Measurements from ENCODE around the gene TRAPPC14.
"Not testable (repeated sequence)": the region's sequence is repeated elsewhere in the genome, so short reads cannot be mapped to it uniquely, and the experiment has no call there.

Gene TRAPPC14

DNA sequence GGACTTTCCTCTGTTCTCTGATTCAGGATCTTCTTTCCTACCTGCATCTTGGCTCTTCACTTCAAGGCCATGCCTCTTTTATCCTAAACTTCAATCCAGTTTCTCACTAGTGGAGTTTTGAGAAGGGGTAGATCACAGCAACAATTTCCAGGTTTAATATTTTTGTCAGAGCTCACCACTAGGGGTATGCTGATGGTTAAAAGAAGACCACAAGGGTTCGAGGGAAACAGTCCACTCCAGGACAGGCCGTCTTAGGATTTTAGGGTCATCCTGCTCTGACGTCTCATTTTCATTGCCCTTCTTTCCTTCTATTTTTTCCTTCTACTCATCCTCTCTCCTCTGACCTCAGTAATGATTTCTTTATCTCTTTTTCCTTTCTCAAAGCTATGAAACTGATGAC lies 30.5 kb upstream of the TRAPPC14 start:
- CTCF ChIA-PET = interaction anchor here (0.7 to 3.1 kb wide), 10 partner anchors 16 to 179 kb away, joined by 3 to 22 read pairs (median 5); partner anchors contain the start of gene GAL3ST4
- H3K27ac ChIP-seq (ENCODE audit: extremely low read depth, low read depth, low read length) = no peak overlapping the region

DNA sequence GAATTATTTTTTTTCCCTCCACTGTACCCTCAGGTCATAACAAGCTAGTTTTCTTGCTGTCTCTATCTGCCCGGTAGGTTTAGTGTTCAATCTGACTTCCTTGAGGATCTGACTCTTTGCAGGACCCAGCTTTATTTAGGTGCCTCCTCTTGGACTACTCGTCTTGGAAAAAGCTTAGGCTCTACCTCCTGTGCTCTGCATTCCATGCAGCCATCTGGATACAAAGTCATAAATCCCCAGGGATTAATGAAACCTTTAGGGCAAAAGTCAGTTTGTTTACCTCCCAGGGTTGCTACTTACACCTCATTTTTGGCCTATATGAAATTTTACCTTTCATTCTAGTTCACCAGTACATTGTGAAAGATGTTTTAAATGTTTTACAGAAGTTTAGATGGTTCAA lies 27.2 kb upstream of the TRAPPC14 start:
- Histone ChIP-seq H3K27ac (ENCODE audit: extremely low read depth, low read depth, low read length) (no peak overlapping the region), H3K4me3 (ENCODE audit: low read depth, low read length) (no peak overlapping the region), H3K36me3 (ENCODE audit: control insufficient read depth in 2 of 2, insufficient read depth in 1 of 2, low read length in 2 of 2) (no peaks in the 10 kb centered on the region), H3K4me1 (ENCODE audit: control insufficient read depth, insufficient read depth, low read length) (no peaks in the 10 kb centered on the region), H3K9me3 (ENCODE audit: control insufficient read depth, insufficient read depth, low read depth, low read length) (no peaks in the 10 kb centered on the region)
- CTCF ChIA-PET = interaction anchor here (0.6 to 2.4 kb wide), 4 partner anchors 10 to 214 kb away, joined by 3 to 12 read pairs (median 4); no protein-coding TSS in a partner anchor
- TF ChIP-seq BCL11A (tag by site-specific recombination; IDR thresholded peaks at IDR 0.05; ENCODE audit: low read depth) (no peak), ZNF169 (tag by site-specific recombination; IDR thresholded peaks at IDR 0.05) (no peak), WT1 (tag by site-specific recombination; IDR thresholded peaks at IDR 0.05) (no peak), ZBTB7A (tag by site-specific recombination; IDR thresholded peaks at IDR 0.05; ENCODE audit: low read depth) (no peak), ZNF121 (tag by site-specific recombination; IDR thresholded peaks at IDR 0.05) (no peak)
- TF ChIP-seq, protein P1, sequence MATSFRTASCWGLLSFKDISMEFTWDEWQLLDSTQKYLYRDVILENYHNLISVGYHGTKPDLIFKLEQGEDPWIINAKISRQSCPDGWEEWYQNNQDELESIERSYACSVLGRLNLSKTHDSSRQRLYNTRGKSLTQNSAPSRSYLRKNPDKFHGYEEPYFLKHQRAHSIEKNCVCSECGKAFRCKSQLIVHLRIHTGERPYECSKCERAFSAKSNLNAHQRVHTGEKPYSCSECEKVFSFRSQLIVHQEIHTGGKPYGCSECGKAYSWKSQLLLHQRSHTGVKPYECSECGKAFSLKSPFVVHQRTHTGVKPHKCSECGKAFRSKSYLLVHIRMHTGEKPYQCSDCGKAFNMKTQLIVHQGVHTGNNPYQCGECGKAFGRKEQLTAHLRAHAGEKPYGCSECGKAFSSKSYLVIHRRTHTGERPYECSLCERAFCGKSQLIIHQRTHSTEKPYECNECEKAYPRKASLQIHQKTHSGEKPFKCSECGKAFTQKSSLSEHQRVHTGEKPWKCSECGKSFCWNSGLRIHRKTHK (tag by site-specific recombination; IDR thresholded peaks at IDR 0.05) = no peak
- POLR2A ChIA-PET = no interaction called here

More for the DNA sequence above, 30.5 kb upstream of the TRAPPC14 start:
- no peaks in the 10 kb centered on the region for H3K36me3 ChIP-seq (ENCODE audit: control insufficient read depth in 2 of 2, insufficient read depth in 1 of 2, low read length in 2 of 2)
- H3K4me1 ChIP-seq (ENCODE audit: control insufficient read depth, insufficient read depth, low read length) = no peaks in the 10 kb centered on the region
- H3K4me3 ChIP-seq (ENCODE audit: low read depth, low read length) = no peak overlapping the region
- POLR2A ChIA-PET = interaction anchor here (0.5 kb wide), 1 partner anchor 55 kb away, joined by 4 read pairs; no protein-coding TSS in a partner anchor
- TF ChIP-seq, protein P2, sequence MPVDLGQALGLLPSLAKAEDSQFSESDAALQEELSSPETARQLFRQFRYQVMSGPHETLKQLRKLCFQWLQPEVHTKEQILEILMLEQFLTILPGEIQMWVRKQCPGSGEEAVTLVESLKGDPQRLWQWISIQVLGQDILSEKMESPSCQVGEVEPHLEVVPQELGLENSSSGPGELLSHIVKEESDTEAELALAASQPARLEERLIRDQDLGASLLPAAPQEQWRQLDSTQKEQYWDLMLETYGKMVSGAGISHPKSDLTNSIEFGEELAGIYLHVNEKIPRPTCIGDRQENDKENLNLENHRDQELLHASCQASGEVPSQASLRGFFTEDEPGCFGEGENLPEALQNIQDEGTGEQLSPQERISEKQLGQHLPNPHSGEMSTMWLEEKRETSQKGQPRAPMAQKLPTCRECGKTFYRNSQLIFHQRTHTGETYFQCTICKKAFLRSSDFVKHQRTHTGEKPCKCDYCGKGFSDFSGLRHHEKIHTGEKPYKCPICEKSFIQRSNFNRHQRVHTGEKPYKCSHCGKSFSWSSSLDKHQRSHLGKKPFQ (tag by site-specific recombination; IDR thresholded peaks at IDR 0.05) = no peak
- TF ChIP-seq, protein P3, sequence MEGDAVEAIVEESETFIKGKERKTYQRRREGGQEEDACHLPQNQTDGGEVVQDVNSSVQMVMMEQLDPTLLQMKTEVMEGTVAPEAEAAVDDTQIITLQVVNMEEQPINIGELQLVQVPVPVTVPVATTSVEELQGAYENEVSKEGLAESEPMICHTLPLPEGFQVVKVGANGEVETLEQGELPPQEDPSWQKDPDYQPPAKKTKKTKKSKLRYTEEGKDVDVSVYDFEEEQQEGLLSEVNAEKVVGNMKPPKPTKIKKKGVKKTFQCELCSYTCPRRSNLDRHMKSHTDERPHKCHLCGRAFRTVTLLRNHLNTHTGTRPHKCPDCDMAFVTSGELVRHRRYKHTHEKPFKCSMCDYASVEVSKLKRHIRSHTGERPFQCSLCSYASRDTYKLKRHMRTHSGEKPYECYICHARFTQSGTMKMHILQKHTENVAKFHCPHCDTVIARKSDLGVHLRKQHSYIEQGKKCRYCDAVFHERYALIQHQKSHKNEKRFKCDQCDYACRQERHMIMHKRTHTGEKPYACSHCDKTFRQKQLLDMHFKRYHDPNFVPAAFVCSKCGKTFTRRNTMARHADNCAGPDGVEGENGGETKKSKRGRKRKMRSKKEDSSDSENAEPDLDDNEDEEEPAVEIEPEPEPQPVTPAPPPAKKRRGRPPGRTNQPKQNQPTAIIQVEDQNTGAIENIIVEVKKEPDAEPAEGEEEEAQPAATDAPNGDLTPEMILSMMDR (tag by site-specific recombination; IDR thresholded peaks at IDR 0.05) = peak; percentile 12; the same call in 1 of the 2 replicates
- H3K9me3 ChIP-seq (ENCODE audit: control insufficient read depth, insufficient read depth, low read depth, low read length) = no peaks in the 10 kb centered on the region

DNA sequence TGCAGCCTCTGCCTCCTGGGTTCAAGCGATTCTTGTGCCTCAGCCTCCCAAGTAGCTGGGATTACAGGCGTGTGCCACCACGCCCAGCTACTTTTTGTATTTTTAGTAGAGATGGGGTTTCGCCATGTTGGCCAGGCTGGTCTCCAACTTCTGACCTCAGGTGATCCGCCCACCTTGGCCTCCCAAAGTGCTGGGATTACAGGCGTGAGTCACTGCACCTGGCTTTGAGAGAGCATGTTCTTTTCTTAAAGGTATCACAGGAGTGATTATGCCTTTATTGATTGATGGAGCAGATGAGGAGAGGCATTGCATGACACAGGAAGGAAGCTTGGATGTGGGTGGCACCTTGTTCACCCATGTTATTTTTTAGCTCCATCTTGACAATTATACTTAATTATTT lies 24.6 kb upstream of the TRAPPC14 start:
- H3K36me3 ChIP-seq (ENCODE audit: control insufficient read depth in 2 of 2, insufficient read depth in 1 of 2, low read length in 2 of 2); H3K4me1 ChIP-seq (ENCODE audit: control insufficient read depth, insufficient read depth, low read length); POLR2A ChIA-PET; H3K9me3 ChIP-seq (ENCODE audit: control insufficient read depth, insufficient read depth, low read depth, low read length); H3K4me3 ChIP-seq (ENCODE audit: low read depth, low read length); H3K27ac ChIP-seq (ENCODE audit: extremely low read depth, low read depth, low read length): not testable (repeated sequence)
- TF ChIP-seq ZFHX2 (tag by site-specific recombination; conservative IDR thresholded peaks at IDR 0.05) = 0 out of 2 replicates have a peak, but pooled peaks have one; percentile 16
- CTCF ChIA-PET = interaction anchor here (0.7 kb wide), 1 partner anchor 49 kb away, joined by 4 read pairs; no protein-coding TSS in a partner anchor

DNA sequence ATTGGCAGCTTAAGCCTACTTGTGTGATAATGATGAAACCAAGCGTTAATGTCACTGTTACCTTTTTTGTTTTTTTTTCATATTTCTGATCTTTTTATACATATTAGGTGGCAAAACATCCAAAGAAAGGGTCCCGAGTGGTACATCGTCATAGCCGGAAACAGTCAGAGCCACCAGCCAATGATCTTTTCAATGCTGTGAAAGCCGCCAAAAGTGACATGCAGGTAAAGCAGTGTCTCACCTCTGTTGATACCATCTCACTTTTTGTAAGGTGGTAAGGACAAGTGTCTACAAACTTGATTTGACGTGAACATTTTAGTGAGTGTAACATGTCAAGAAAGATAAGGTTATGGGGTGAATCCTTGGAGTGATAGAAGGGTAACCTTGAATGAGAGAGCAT lies 24.1 kb upstream of the TRAPPC14 start:
- CTCF ChIA-PET = interaction anchor here (1.1 to 1.3 kb wide), 2 partner anchors 35 to 50 kb away, joined by 3 to 4 read pairs; no protein-coding TSS in a partner anchor
- POLR2A ChIA-PET = not testable (repeated sequence)

More for the DNA sequence above, 24.1 kb upstream of the TRAPPC14 start:
- H3K4me1 ChIP-seq (ENCODE audit: control insufficient read depth, insufficient read depth, low read length); H3K27ac ChIP-seq (ENCODE audit: extremely low read depth, low read depth, low read length); H3K9me3 ChIP-seq (ENCODE audit: control insufficient read depth, insufficient read depth, low read depth, low read length); H3K4me3 ChIP-seq (ENCODE audit: low read depth, low read length); H3K36me3 ChIP-seq (ENCODE audit: control insufficient read depth in 2 of 2, insufficient read depth in 1 of 2, low read length in 2 of 2): not testable (repeated sequence)

Data from HEK293 (cell line).